CD14-positive monocyte (primary cell): ENCODE measurements around the gene KLHL3. TPM values are rescaled to one million over a fixed set of nuclear protein-coding genes. Genes with fewer than 3 reads are reported as not detected.
A peak's percentile ranks its signal among the peaks of the same experiment; 100 is the strongest.

Source experiments
- DNase-seq, 3 donors: peaks; one replicate each; pipeline ENCODE4 v3.0.0-alpha.2; 2011 to 2022
- H2AFZ ChIP-seq: 2 replicates; pipeline ENCODE4 v1.6.0; 2012; ENCODE audit warnings: mild to moderate bottlenecking, low read depth, low read length, inconsistent platforms; ENCODE audit not compliant: insufficient read depth, poor library complexity, severe bottlenecking
- H3K27ac ChIP-seq, 2 donors: 1 replicate in 1 of 2; 2 replicates in 1 of 2; pipeline ENCODE4 v1.5.1; 2012 to 2013; ENCODE audit warnings: low read length in 2 of 2, control low read depth in 1 of 2, inconsistent platforms in 1 of 2, low read depth in 1 of 2, mild to moderate bottlenecking in 1 of 2
- H3K27me3 ChIP-seq, 2 donors: one replicate each; pipeline versions ENCODE4 v1.6.0 to v1.6.1; 2011 to 2013; ENCODE audit warnings: low read length in 2 of 2; ENCODE audit not compliant: control insufficient read depth in 2 of 2, insufficient read depth in 2 of 2
- H3K36me3 ChIP-seq, 2 donors: replicated peaks in 1 of 2; 1 replicate in 1 of 2; 2 replicates in 1 of 2; pipeline versions ENCODE4 v1.5.1 to v1.6.1; 2012 to 2013; ENCODE audit warnings: low read length in 2 of 2, control low read depth in 1 of 2, inconsistent platforms in 1 of 2, mild to moderate bottlenecking in 1 of 2; ENCODE audit not compliant: insufficient read depth in 2 of 2, control insufficient read depth in 1 of 2
- H3K4me1 ChIP-seq, 2 donors: 1 replicate in 1 of 2; 2 replicates in 1 of 2; pipeline versions ENCODE4 v1.5.1 to v1.6.1; 2012 to 2013; ENCODE audit warnings: low read length in 2 of 2, control low read depth in 1 of 2, inconsistent platforms in 1 of 2, mild to moderate bottlenecking in 1 of 2, moderate library complexity in 1 of 2; ENCODE audit not compliant: insufficient read depth in 2 of 2, control insufficient read depth in 1 of 2
- H3K4me2 ChIP-seq: replicated peaks from 2 replicates; pipeline ENCODE3; 2012; ENCODE audit warnings: low read length, moderate library complexity, mild to moderate bottlenecking; ENCODE audit not compliant: poor library complexity, severe bottlenecking; ENCODE audit errors: extremely low read depth
- H3K4me3 ChIP-seq, 3 experiments: fragments of 200-600 bp in 1 of 3; sonication (generic) in 1 of 3; replicated peaks in 1 of 3; 1 replicate in 2 of 3; 2 replicates in 1 of 3; pipeline ENCODE4 v1.5.1; 2011 to 2013; ENCODE audit warnings: low read length in 3 of 3, mild to moderate bottlenecking in 3 of 3, control low read depth in 2 of 3, low read depth in 2 of 3, inconsistent platforms in 1 of 3, moderate library complexity in 1 of 3
- H3K79me2 ChIP-seq: 2 replicates; pipeline ENCODE4 v1.6.0; 2012; ENCODE audit warnings: mild to moderate bottlenecking, control low read depth, inconsistent platforms, low read length, moderate library complexity; ENCODE audit not compliant: insufficient read depth
- H3K9ac ChIP-seq: 2 replicates; pipeline ENCODE4 v1.6.0; 2017; ENCODE audit warnings: low read length, mild to moderate bottlenecking; ENCODE audit not compliant: insufficient read depth, poor library complexity, severe bottlenecking
- H3K9me3 ChIP-seq, 2 donors: replicated peaks in 1 of 2; 1 replicate in 1 of 2; 2 replicates in 1 of 2; pipeline versions ENCODE4 v1.5.1 to v1.6.1; 2012 to 2013; ENCODE audit warnings: low read length in 2 of 2, control low read depth in 1 of 2; ENCODE audit not compliant: control insufficient read depth in 1 of 2, insufficient read depth in 1 of 2
- H4K20me1 ChIP-seq: 2 replicates; pipeline ENCODE4 v1.6.0; 2012; ENCODE audit warnings: mild to moderate bottlenecking, low read length, control low read depth, moderate library complexity; ENCODE audit not compliant: insufficient read depth
- H3K27ac Mint-ChIP-seq, 7 donors: one replicate each; pipeline ENCODE4 v1.8.0; 2020; ENCODE audit warnings: mild to moderate bottlenecking in 7 of 7, mixed read lengths in 7 of 7, moderate library complexity in 6 of 7, inconsistent platforms in 2 of 7
- H3K27me3 Mint-ChIP-seq, 3 donors: one replicate each; pipeline ENCODE4 v1.8.0; 2021 to 2022; ENCODE audit warnings: low read depth in 3 of 3, mild to moderate bottlenecking in 3 of 3, mixed read lengths in 3 of 3, moderate library complexity in 3 of 3, inconsistent platforms in 1 of 3
- H3K36me3 Mint-ChIP-seq, 2 donors: one replicate each; pipeline ENCODE4 v1.8.0; 2020; ENCODE audit warnings: mixed read lengths in 2 of 2, inconsistent platforms in 1 of 2, mild to moderate bottlenecking in 1 of 2
- H3K4me1 Mint-ChIP-seq: one replicate; pipeline ENCODE4 v1.8.0; 2020; ENCODE audit warnings: mild to moderate bottlenecking, mixed read lengths
- H3K4me3 Mint-ChIP-seq, 2 donors: one replicate each; pipeline ENCODE4 v1.8.0; 2020; ENCODE audit warnings: mild to moderate bottlenecking in 2 of 2, mixed read lengths in 2 of 2, moderate library complexity in 1 of 2
- H3K9me3 Mint-ChIP-seq, 7 donors: one replicate each; pipeline ENCODE4 v1.8.0; 2020 to 2022; ENCODE audit warnings: mixed read lengths in 7 of 7, mild to moderate bottlenecking in 6 of 7, moderate library complexity in 6 of 7, inconsistent platforms in 2 of 7
- WGBS: methylation state at CpG from one replicate; pipeline ENCODE4 v1.1.5; 2013; ENCODE audit warnings: missing lambda C conversion rate; ENCODE audit not compliant: insufficient coverage; 5-methylcytosine and 5-hydroxymethylcytosine counted together
- intact Hi-C, 2 donors: fragments of 100-400 bp; cut with micrococcal nuclease; formaldehyde crosslinking; loops; one replicate each; pipeline versions ENCODE4 v1.15.0 to v1.15.1; 2023
- polyA plus RNA-seq, 3 donors: library from polyadenylated mRNA; depleted of rRNA in 1 of 3; unstranded in 2 of 3; stranded (reverse) in 1 of 3; fragments of 300-500 nt in 2 of 3; fragments of >200 nt in 1 of 3; fragmentation: Illumina TruSeq in 2 of 3; gene quantifications; 1 replicate in 2 of 3; 2 replicates in 1 of 3; pipeline ENCODE4 v1.2.3, GENCODE V29; 2012 to 2021
- TF ChIP-seq, protein P1 (sequence below): fragments of 200-600 bp; IDR thresholded peaks from one replicate; pipeline ENCODE4 v1.8.0; 2022; ENCODE audit warnings: antibody characterized with exemption, mild to moderate bottlenecking

KLHL3 gene
- polyA plus RNA-seq, 3 donors = 0.71 TPM; not detected in 2

- H4K20me1 ChIP-seq = peaks cover 43% of the 10 kb centered on the region
- no peak overlapping the region for H2AFZ ChIP-seq
- no peaks in the 10 kb centered on the region for H3K27me3 ChIP-seq
- TF ChIP-seq, protein P1, sequence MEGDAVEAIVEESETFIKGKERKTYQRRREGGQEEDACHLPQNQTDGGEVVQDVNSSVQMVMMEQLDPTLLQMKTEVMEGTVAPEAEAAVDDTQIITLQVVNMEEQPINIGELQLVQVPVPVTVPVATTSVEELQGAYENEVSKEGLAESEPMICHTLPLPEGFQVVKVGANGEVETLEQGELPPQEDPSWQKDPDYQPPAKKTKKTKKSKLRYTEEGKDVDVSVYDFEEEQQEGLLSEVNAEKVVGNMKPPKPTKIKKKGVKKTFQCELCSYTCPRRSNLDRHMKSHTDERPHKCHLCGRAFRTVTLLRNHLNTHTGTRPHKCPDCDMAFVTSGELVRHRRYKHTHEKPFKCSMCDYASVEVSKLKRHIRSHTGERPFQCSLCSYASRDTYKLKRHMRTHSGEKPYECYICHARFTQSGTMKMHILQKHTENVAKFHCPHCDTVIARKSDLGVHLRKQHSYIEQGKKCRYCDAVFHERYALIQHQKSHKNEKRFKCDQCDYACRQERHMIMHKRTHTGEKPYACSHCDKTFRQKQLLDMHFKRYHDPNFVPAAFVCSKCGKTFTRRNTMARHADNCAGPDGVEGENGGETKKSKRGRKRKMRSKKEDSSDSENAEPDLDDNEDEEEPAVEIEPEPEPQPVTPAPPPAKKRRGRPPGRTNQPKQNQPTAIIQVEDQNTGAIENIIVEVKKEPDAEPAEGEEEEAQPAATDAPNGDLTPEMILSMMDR = no peak
- H3K4me3 ChIP-seq = no peak overlapping the region
- no peak overlapping the region for H3K9ac ChIP-seq
- DNase-seq = no peak
- no peak overlapping the region for H3K4me2 ChIP-seq
- intact Hi-C loops = loop anchor here in 1 of 2 donors (10.0 kb wide), 1 partner anchor 83 kb away; no protein-coding TSS in a partner anchor
- H3K36me3 Mint-ChIP-seq = peaks cover 3 to 5% of the 10 kb centered on the region in 2 donors
- H3K4me1 ChIP-seq = peaks cover 9 to 24% of the 10 kb centered on the region in 2 donors
- H3K27ac Mint-ChIP-seq = no peak overlapping the region
- WGBS = 80% methylated on average over 1 of the region's 2 CpGs
- H3K4me1 Mint-ChIP-seq = peaks cover 18% of the 10 kb centered on the region
- H3K27me3 Mint-ChIP-seq = no peaks in the 10 kb centered on the region
- peaks cover 0 to 1% (median 0%) of the 10 kb centered on the region in 7 donors for H3K9me3 Mint-ChIP-seq
- no peaks in the 10 kb centered on the region for H3K9me3 ChIP-seq
- no peak overlapping the region for H3K4me3 Mint-ChIP-seq
- H3K36me3 ChIP-seq = no peaks in the 10 kb centered on the region
- peaks cover 41% of the 10 kb centered on the region for H3K79me2 ChIP-seq
- H3K27ac ChIP-seq = no peak overlapping the region
Measured at GRCh38 chr5:137747848-137748247, 12.0 kb upstream of the KLHL3 start.

- Mint-ChIP-seq H3K4me1 (peaks cover 3% of the 10 kb centered on the region), H3K9me3 (peaks cover 0 to 6% (median 2%) of the 10 kb centered on the region in 7 donors), H3K4me3 (no peak overlapping the region), H3K27me3 (peaks cover 0 to 7% (median 0%) of the 10 kb centered on the region in 3 donors), H3K36me3 (no peaks in the 10 kb centered on the region), H3K27ac (no peak overlapping the region)
- peak; percentile 46 to 66 (median 55) for DNase-seq
- Histone ChIP-seq H3K4me3 (no peak overlapping the region), H3K79me2 (no peaks in the 10 kb centered on the region), H4K20me1 (no peaks in the 10 kb centered on the region), H3K4me2 (no peak overlapping the region), H3K4me1 (no peaks in the 10 kb centered on the region), H3K27me3 (no peaks in the 10 kb centered on the region), H3K9me3 (no peaks in the 10 kb centered on the region), H2AFZ (no peak overlapping the region), H3K36me3 (no peaks in the 10 kb centered on the region), H3K27ac (no peak overlapping the region), H3K9ac (no peak overlapping the region)
- TF ChIP-seq, protein P1 = peak; percentile 70
- intact Hi-C loops = loop anchor here in 1 of 2 donors (2.0 to 10.0 kb wide), 2 partner anchors 78 to 114 kb away; no protein-coding TSS in a partner anchor
- no CpG with 5 or more reads among the region's 4 CpGs for WGBS
Measured at GRCh38 chr5:137743031-137743640, 7.2 kb upstream of the KLHL3 start.
